ENCODE measurements around the gene SDR42E2.
"Not testable (repeated sequence)": the region's sequence is repeated elsewhere in the genome, so short reads cannot be mapped to it uniquely, and the experiment has no call there.

DNA sequence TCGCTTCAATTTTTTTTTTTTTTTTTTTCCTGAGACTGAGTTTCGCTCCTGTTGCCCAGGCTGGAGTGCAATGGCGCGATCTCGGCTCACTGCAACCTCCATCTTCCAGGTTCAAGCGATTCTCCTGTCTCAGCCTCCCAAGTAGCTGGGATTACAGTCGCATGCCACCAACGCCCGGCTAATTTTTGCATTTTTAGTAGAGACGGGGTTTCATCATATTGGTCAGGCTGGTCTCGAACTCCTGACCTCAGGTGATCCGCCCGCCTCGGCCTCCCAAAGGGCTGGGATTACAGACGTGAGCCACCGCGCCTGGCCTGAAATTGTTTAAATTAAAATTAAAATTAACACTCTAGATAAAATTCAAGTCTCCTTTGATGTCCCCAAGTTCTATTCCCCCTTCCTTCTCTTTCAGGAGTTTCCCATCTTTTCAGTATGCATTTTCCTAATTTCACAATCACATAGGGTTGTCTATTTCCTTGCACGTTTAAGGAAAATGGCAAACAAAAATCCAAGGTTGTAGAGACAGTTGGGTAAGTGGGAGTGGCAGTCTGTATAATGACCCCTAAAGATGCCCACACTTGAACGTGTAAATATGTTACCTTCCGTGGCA is 34.4 kb downstream of the SDR42E2 start:
- TF ChIP-seq, protein P1, sequence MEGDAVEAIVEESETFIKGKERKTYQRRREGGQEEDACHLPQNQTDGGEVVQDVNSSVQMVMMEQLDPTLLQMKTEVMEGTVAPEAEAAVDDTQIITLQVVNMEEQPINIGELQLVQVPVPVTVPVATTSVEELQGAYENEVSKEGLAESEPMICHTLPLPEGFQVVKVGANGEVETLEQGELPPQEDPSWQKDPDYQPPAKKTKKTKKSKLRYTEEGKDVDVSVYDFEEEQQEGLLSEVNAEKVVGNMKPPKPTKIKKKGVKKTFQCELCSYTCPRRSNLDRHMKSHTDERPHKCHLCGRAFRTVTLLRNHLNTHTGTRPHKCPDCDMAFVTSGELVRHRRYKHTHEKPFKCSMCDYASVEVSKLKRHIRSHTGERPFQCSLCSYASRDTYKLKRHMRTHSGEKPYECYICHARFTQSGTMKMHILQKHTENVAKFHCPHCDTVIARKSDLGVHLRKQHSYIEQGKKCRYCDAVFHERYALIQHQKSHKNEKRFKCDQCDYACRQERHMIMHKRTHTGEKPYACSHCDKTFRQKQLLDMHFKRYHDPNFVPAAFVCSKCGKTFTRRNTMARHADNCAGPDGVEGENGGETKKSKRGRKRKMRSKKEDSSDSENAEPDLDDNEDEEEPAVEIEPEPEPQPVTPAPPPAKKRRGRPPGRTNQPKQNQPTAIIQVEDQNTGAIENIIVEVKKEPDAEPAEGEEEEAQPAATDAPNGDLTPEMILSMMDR (IDR thresholded peaks at IDR 0.05), result not testable (repeated sequence)
- TF ChIP-seq POLR2AphosphoS5 (IDR thresholded peaks at IDR 0.05), result not testable (repeated sequence)
